HEK293 (cell line): ENCODE results near the gene CFAP299.

ENCODE experiments used
- GLI4 ChIP-seq: fragments of 450-650 bp; formaldehyde crosslinking; IDR thresholded peaks from 2 replicates; pipeline ENCODE4 v1.5.1; 2016; ENCODE audit warnings: missing biosample characterization, missing genetic modification characterization
- MYNN ChIP-seq: fragments of 450-650 bp; formaldehyde crosslinking; IDR thresholded peaks from 2 replicates; pipeline ENCODE4 v1.5.1; 2016; ENCODE audit warnings: missing biosample characterization, missing genetic modification characterization, borderline replicate concordance
- REST ChIP-seq: fragments of 450-650 bp; formaldehyde crosslinking; IDR thresholded peaks from 2 replicates; pipeline ENCODE4 v1.5.1; 2016; ENCODE audit warnings: missing biosample characterization, missing genetic modification characterization
- SETDB1 ChIP-seq: IDR thresholded peaks from one replicate; pipeline ENCODE4 v1.6.1; 2017; ENCODE audit warnings: mild to moderate bottlenecking, low read length, moderate library complexity, mixed read lengths; ENCODE audit not compliant: insufficient read length
- ZNF335 ChIP-seq: fragments of 450-650 bp; formaldehyde crosslinking; conservative IDR thresholded peaks from 2 replicates; pipeline ENCODE4 v1.5.1; 2016; ENCODE audit warnings: missing biosample characterization, missing genetic modification characterization
- ZNF701 ChIP-seq: fragments of 450-650 bp; formaldehyde crosslinking; IDR thresholded peaks from 2 replicates; pipeline ENCODE4 v1.5.1; 2016; ENCODE audit warnings: missing biosample characterization, missing genetic modification characterization
- ZNF776 ChIP-seq: fragments of 450-650 bp; formaldehyde crosslinking; IDR thresholded peaks from 2 replicates; pipeline ENCODE4 v1.5.0; 2017; ENCODE audit warnings: missing biosample characterization, missing genetic modification characterization, borderline replicate concordance
- ZNF830 ChIP-seq: fragments of 450-650 bp; IDR thresholded peaks from 2 replicates; pipeline ENCODE4 v1.5.0; 2018; ENCODE audit warnings: missing biosample characterization, missing genetic modification characterization, low read depth, mild to moderate bottlenecking, moderate library complexity
- TF ChIP-seq, protein P1 (sequence below): fragments of 450-650 bp; formaldehyde crosslinking; IDR thresholded peaks from 2 replicates; pipeline ENCODE4 v1.5.1; 2016; ENCODE audit warnings: missing biosample characterization, missing genetic modification characterization

GRCh38 chr4:80751200-80751599 lies 415.7 kb downstream of the CFAP299 start:
- TF ChIP-seq, protein P1, sequence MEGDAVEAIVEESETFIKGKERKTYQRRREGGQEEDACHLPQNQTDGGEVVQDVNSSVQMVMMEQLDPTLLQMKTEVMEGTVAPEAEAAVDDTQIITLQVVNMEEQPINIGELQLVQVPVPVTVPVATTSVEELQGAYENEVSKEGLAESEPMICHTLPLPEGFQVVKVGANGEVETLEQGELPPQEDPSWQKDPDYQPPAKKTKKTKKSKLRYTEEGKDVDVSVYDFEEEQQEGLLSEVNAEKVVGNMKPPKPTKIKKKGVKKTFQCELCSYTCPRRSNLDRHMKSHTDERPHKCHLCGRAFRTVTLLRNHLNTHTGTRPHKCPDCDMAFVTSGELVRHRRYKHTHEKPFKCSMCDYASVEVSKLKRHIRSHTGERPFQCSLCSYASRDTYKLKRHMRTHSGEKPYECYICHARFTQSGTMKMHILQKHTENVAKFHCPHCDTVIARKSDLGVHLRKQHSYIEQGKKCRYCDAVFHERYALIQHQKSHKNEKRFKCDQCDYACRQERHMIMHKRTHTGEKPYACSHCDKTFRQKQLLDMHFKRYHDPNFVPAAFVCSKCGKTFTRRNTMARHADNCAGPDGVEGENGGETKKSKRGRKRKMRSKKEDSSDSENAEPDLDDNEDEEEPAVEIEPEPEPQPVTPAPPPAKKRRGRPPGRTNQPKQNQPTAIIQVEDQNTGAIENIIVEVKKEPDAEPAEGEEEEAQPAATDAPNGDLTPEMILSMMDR, result no peak
- TF ChIP-seq ZNF776 (tag by site-specific recombination) (no peak), REST (no peak), SETDB1 (no peak), ZNF701 (tag by site-specific recombination) (no peak), ZNF830 (tag by site-specific recombination) (no peak), GLI4 (tag by site-specific recombination) (no peak), ZNF335 (tag by site-specific recombination) (no peak), MYNN (tag by site-specific recombination) (no peak)
